C4-2B (cell line): ENCODE data around the gene F3.
"Not testable (repeated sequence)": the region's sequence is repeated elsewhere in the genome, so short reads cannot be mapped to it uniquely, and the experiment has no call there.

Source experiments
- ZFX ChIP-seq: fragments of 450-650 bp; IDR thresholded peaks from 2 replicates; pipeline ENCODE4 v1.6.1; 2017
- TF ChIP-seq, protein P1 (sequence below): fragments of 450-650 bp; conservative IDR thresholded peaks from 2 replicates; pipeline ENCODE4 v1.5.1; 2017; ENCODE audit warnings: mild to moderate bottlenecking

- TF ChIP-seq, protein P1, sequence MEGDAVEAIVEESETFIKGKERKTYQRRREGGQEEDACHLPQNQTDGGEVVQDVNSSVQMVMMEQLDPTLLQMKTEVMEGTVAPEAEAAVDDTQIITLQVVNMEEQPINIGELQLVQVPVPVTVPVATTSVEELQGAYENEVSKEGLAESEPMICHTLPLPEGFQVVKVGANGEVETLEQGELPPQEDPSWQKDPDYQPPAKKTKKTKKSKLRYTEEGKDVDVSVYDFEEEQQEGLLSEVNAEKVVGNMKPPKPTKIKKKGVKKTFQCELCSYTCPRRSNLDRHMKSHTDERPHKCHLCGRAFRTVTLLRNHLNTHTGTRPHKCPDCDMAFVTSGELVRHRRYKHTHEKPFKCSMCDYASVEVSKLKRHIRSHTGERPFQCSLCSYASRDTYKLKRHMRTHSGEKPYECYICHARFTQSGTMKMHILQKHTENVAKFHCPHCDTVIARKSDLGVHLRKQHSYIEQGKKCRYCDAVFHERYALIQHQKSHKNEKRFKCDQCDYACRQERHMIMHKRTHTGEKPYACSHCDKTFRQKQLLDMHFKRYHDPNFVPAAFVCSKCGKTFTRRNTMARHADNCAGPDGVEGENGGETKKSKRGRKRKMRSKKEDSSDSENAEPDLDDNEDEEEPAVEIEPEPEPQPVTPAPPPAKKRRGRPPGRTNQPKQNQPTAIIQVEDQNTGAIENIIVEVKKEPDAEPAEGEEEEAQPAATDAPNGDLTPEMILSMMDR, result not testable (repeated sequence)
- TF ChIP-seq ZFX, result not testable (repeated sequence)
Observed at GRCh38 chr1:94566436-94566835, 24.9 kb upstream of the F3 start.
